Muscle layer of duodenum (tissue), 2 donors: ENCODE results near the gene CHD9.
"Not testable (repeated sequence)": the region's sequence is repeated elsewhere in the genome, so short reads cannot be mapped to it uniquely, and the experiment has no call there.

Source experiments
- H3K27ac ChIP-seq: one replicate; pipeline ENCODE4 v1.7.0; 2013; ENCODE audit warnings: mild to moderate bottlenecking, low read length
- H3K27me3 ChIP-seq: one replicate; pipeline ENCODE4 v1.7.0; 2013; ENCODE audit warnings: low read depth, mild to moderate bottlenecking, control low read depth, low read length
- H3K36me3 ChIP-seq, 2 donors: one replicate each; pipeline ENCODE4 v1.7.0; 2013; ENCODE audit warnings: low read length in 2 of 2, control low read depth in 1 of 2, mild to moderate bottlenecking in 1 of 2; ENCODE audit not compliant: insufficient read depth in 2 of 2, control insufficient read depth in 1 of 2
- H3K4me1 ChIP-seq, 2 donors: one replicate each; pipeline ENCODE4 v1.7.0; 2013; ENCODE audit warnings: low read length in 2 of 2, mild to moderate bottlenecking in 2 of 2, control low read depth in 1 of 2, moderate library complexity in 1 of 2; ENCODE audit not compliant: insufficient read depth in 2 of 2, control insufficient read depth in 1 of 2
- H3K4me3 ChIP-seq, 2 donors: one replicate each; pipeline ENCODE4 v1.7.0; 2013; ENCODE audit warnings: low read length in 2 of 2, low read depth in 1 of 2, mild to moderate bottlenecking in 1 of 2
- H3K9me3 ChIP-seq, 2 donors: one replicate each; pipeline ENCODE4 v1.7.0; 2013; ENCODE audit warnings: low read length in 2 of 2, control low read depth in 1 of 2, mild to moderate bottlenecking in 1 of 2; ENCODE audit not compliant: control insufficient read depth in 1 of 2
- donor health status: healthy.

Gene CHD9

DNA sequence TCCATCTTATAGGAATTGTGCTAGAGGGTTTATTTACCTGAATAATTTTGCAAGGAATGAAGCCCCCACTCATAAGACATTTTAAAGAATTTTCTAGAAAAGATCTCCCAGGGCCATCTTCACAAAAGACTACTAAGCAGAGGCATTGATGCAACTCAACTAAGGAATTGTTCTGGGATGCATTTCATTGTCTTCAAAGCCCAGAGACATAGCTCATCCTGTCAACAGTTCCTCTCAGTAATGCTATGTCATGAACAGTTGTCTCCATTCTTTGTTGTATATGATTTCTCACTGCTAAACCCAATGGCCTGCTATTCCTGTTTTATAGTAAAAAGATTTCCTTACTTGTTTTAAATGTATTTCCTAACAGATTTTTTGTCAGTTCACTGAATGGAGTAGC is 242.7 kb downstream of the CHD9 start:
- Histone ChIP-seq H3K4me1 (no peaks in the 10 kb centered on the region), H3K4me3 (no peak overlapping the region), H3K27me3 (no peaks in the 10 kb centered on the region), H3K9me3 (no peaks in the 10 kb centered on the region), H3K27ac (no peak overlapping the region), H3K36me3 (peaks cover 65 to 70% of the 10 kb centered on the region in 2 donors)

DNA sequence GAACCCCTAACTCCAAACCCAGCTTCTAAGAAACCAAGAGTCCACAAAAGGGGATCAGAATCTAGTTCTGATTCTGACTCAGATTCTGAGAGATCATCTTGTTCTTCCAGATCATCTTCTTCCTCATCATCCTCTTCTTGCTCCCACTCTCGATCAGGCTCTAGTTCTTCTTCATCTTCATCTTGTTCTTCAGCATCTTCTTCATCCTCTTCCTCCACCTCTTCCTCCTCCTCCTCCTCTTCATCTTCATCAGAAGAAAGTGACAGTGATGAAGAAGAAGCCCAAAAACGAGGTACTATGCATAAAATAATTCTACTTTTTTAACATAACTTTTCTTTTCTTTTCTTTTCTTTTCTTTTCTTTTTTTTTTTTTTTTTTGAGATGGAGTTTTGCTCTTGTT is 249.5 kb downstream of the CHD9 start:
- H3K27ac ChIP-seq = no peak overlapping the region
- no peaks in the 10 kb centered on the region for H3K9me3 ChIP-seq
- no peak overlapping the region for H3K4me3 ChIP-seq
- no peaks in the 10 kb centered on the region for H3K27me3 ChIP-seq
- H3K36me3 ChIP-seq = peaks cover 38 to 50% of the 10 kb centered on the region in 2 donors
- no peaks in the 10 kb centered on the region for H3K4me1 ChIP-seq

DNA sequence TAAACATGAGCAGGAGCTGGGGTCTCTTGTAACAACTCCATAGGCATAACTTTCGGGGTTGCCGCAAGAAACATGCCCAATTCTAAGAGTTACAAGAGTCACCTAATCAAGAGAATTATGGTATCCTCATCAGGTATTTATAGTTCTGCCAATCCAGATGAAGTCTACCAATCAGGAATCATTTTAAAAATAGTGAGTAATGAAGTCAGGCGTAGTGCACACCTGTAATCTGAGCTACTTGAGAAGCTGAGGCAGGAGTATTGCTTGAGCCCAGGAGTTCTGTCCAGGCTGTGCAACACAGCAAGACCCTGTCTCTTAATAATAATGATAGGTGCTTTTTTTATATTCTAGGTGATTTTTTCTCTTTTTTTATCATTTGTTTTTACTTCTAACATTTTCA is 251.0 kb downstream of the CHD9 start:
- H3K27me3 ChIP-seq = no peaks in the 10 kb centered on the region
- no peaks in the 10 kb centered on the region for H3K9me3 ChIP-seq
- no peak overlapping the region for H3K4me3 ChIP-seq
- H3K36me3 ChIP-seq = peaks cover 35 to 46% of the 10 kb centered on the region in 2 donors
- H3K27ac ChIP-seq = no peak overlapping the region
- H3K4me1 ChIP-seq = no peaks in the 10 kb centered on the region

DNA sequence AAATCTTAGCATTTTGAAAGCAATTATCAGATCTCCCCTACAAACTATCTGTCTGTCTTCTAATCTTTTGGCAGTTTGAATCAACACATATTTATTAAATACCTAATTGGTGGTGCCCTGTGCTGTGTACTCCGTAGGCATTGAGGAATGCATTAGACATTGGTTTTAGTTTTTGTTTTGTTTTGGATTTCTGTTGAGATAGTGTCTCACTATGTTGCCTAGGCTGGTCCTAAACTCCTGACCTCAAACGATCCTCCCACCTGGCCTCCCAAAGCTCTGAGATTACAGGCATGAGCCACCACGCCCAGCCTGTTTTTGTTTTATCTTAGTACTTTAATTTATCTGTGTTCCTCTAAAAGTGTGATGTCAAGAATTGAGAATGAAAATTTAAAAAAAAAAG is 254.7 kb downstream of the CHD9 start:
- Histone ChIP-seq H3K4me1 (no peaks in the 10 kb centered on the region), H3K9me3 (no peaks in the 10 kb centered on the region), H3K27me3 (no peaks in the 10 kb centered on the region), H3K36me3 (peaks cover 42 to 58% of the 10 kb centered on the region in 2 donors), H3K27ac (no peak overlapping the region), H3K4me3 (no peak overlapping the region)

GRCh38 chr16:53320992-53321391 is 266.2 kb downstream of the CHD9 start:
- no peaks in the 10 kb centered on the region for H3K9me3 ChIP-seq
- H3K4me1 ChIP-seq = no peaks in the 10 kb centered on the region
- H3K4me3 ChIP-seq = no peak overlapping the region
- H3K27me3 ChIP-seq = no peaks in the 10 kb centered on the region
- no peak overlapping the region for H3K27ac ChIP-seq
- H3K36me3 ChIP-seq = peaks cover 56 to 57% of the 10 kb centered on the region in 2 donors

DNA sequence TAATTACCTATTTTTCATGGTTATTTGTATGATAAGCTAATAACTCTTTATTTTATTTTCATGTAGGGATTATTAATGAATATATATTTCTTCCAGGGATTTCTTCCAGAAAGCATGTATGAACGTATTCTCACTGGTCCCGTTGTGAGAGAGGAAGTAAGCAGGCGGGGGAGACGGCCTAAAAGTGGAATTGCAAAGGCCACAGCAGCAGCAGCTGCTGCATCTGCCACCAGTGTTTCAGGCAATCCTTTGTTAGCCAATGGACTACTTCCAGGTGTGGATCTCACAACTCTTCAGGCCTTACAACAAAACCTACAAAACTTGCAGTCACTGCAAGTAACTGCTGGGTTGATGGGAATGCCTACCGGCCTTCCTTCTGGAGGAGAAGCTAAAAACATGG is 269.1 kb downstream of the CHD9 start:
- Histone ChIP-seq H3K36me3 (peaks cover 38 to 40% of the 10 kb centered on the region in 2 donors), H3K27me3 (no peaks in the 10 kb centered on the region), H3K27ac (no peak overlapping the region), H3K4me1 (no peaks in the 10 kb centered on the region), H3K4me3 (no peak overlapping the region), H3K9me3 (no peaks in the 10 kb centered on the region)

GRCh38 chr16:53330991-53331390 is 276.2 kb downstream of the CHD9 start:
- H3K27ac ChIP-seq, H3K4me3 ChIP-seq, H3K9me3 ChIP-seq, H3K36me3 ChIP-seq, H3K27me3 ChIP-seq, H3K4me1 ChIP-seq: not testable (repeated sequence)

GRCh38 chr16:53334581-53334980 is 279.8 kb downstream of the CHD9 start:
- Histone ChIP-seq H3K4me1 (no peaks in the 10 kb centered on the region), H3K27me3 (no peaks in the 10 kb centered on the region), H3K27ac (no peak overlapping the region), H3K36me3 (no peaks in the 10 kb centered on the region), H3K4me3 (no peak overlapping the region), H3K9me3 (no peaks in the 10 kb centered on the region)

- H3K4me3 ChIP-seq = no peak overlapping the region
- H3K36me3 ChIP-seq = no peaks in the 10 kb centered on the region
- no peaks in the 10 kb centered on the region for H3K4me1 ChIP-seq
- H3K27me3 ChIP-seq = no peaks in the 10 kb centered on the region
- no peaks in the 10 kb centered on the region for H3K9me3 ChIP-seq
- H3K27ac ChIP-seq = no peak overlapping the region
Measured at GRCh38 chr16:53337294-53337693, 282.5 kb downstream of the CHD9 start.

GRCh38 chr16:53341792-53342191 is 287.0 kb downstream of the CHD9 start:
- no peaks in the 10 kb centered on the region for H3K4me1 ChIP-seq
- H3K27me3 ChIP-seq = no peaks in the 10 kb centered on the region
- no peak overlapping the region for H3K27ac ChIP-seq
- no peaks in the 10 kb centered on the region for H3K9me3 ChIP-seq
- no peaks in the 10 kb centered on the region for H3K36me3 ChIP-seq
- no peak overlapping the region for H3K4me3 ChIP-seq

DNA sequence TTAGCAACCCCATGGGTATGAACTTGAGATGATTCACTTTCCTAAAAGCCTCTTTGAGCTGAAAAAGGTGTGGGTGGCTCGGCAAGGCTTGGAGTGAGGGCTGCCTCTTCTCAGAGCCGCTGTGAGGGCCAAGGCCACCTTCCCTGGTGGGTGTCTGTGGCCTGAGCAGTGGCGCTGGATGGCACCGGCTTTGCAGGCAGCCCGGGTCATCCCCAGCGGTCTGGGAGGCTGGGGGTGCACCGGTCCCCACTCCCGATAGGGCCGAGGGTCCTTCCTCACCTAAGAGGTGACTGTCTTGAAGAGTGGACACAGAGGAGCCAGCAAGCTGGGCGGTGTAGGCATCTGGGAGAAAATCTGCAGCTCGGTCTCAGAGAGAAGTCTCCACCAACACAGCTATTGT is 300.3 kb downstream of the CHD9 start:
- Histone ChIP-seq H3K36me3 (no peaks in the 10 kb centered on the region), H3K27ac (no peak overlapping the region), H3K4me1 (no peaks in the 10 kb centered on the region), H3K9me3 (peaks cover 0 to 6% of the 10 kb centered on the region in 2 donors), H3K4me3 (no peak overlapping the region), H3K27me3 (no peaks in the 10 kb centered on the region)

- Histone ChIP-seq H3K27me3 (no peaks in the 10 kb centered on the region), H3K4me1 (no peaks in the 10 kb centered on the region), H3K27ac (no peak overlapping the region), H3K4me3 (no peak overlapping the region), H3K9me3 (no peaks in the 10 kb centered on the region), H3K36me3 (no peaks in the 10 kb centered on the region)
Measured at GRCh38 chr16:53356478-53357207, 301.9 kb downstream of the CHD9 start.
